Activated CD4-positive, alpha-beta T cell treated with anti-CD3 and anti-CD28 coated beads, Interleukin-2, amount 50 U/mL, for 4 hours (primary cell): Measurements from ENCODE around the gene MOB3A.

Experiments used
- DNase-seq, 2 experiments: peaks; one replicate each; pipeline ENCODE4 v3.0.0-alpha.2; 2020

The MOB3A gene

GRCh38 chr19:2055931-2056836 lies 39.9 kb downstream of the MOB3A start:
- no peak for DNase-seq

DNA sequence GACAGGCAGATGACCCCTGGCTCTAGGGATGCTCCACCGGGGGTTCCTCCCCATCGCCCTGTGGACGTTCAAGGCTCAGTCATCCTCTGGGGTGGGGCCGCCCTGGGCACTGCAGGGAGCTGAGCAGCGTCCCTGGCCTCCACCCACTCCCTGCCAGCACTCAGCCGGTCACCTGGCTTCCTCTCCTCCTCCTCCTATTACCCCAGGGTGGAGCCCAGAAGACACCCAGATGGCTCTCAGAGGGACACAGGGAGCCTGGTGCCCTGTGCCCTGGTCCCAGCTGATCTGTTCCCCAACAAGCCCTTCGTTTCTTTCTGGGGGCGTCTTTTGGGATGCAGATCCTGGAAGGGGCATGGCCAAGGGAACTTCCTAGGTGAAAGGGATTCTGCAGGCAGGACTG lies 41.4 kb downstream of the MOB3A start:
- no peak for DNase-seq

DNA sequence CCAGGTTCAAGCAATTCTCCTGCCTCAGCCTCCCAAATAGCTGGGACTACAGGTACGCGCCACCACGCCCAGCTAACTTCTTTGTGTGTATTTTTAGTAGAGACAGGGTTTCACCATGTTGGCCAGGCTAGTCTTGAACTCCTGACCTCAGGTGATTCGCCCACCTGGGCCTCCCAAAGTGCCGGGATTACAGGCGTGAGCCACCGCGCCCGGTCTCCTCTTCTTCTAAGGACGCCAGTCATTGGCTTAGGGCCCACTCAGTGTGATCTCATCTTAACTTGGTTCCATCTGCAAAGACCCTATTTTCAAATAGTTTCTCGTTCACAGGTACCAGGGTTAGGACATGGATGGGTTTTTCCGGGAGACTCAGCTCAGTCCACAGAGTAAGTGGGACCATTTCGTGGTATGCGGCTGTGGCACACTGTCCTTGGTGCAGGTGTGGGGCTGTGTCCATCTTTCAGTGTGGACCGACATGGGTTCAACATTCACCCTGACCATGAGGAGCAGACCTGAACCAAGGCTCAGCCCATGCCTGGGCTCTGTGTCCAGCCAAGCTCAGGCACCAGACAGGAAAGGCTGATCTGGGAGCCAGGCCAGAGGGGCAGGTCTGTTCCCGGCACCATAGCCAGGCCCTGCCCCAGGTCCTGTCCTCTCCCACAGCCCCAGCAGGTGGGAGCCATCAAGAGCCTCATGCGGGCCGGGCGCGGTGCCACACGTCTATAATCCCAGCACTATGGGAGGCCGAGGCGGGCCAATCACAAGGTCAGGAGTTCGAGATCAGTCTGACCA lies 42.3 kb downstream of the MOB3A start:
- DNase-seq, result no peak

DNA sequence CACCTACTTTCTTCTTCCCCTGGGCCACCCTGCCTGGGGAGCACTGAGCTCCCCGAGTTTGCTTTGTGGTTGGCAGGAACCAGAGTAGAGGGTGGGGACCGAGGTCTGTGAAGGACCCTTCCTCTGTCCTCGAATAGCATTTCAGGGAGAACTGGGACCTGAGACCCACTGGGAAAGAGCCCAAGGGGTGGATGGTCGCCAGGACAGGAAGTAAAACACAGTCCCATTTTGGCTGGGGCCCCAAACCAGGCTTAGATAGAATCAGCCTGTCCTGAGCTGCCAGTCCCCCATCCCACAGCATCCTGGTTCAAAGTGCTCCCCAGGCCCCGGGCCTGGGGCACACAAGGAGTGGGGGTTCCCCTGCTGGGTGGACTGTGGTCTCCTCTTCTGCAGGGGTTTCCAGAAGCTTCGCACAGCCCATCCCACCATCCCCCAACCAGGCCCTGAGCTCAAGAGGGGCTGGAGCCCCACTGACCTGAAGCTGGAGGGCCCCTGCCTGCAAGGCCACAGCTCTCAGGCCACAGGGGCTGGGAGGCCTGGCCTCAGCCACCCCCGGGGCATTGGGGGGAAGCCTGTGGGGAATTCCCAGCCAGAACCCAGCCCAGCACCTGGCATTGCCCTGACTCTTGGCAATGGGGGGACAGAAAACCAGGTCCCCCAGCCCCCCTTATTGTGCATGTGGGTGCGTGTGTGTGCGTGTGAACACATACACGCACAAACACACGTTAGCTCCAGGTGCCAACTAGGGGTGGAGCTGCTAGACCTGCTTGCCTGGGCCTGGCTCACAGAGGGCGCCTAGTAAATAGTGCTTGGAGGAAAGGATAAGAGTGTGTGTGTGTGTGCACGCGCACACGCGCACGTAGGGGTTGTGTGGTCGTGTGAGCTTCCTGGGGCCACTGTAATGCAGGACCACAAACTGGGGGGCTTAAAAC lies 44.1 kb downstream of the MOB3A start:
- DNase-seq, result peak in 1 of 2 experiments; percentile 31

DNA sequence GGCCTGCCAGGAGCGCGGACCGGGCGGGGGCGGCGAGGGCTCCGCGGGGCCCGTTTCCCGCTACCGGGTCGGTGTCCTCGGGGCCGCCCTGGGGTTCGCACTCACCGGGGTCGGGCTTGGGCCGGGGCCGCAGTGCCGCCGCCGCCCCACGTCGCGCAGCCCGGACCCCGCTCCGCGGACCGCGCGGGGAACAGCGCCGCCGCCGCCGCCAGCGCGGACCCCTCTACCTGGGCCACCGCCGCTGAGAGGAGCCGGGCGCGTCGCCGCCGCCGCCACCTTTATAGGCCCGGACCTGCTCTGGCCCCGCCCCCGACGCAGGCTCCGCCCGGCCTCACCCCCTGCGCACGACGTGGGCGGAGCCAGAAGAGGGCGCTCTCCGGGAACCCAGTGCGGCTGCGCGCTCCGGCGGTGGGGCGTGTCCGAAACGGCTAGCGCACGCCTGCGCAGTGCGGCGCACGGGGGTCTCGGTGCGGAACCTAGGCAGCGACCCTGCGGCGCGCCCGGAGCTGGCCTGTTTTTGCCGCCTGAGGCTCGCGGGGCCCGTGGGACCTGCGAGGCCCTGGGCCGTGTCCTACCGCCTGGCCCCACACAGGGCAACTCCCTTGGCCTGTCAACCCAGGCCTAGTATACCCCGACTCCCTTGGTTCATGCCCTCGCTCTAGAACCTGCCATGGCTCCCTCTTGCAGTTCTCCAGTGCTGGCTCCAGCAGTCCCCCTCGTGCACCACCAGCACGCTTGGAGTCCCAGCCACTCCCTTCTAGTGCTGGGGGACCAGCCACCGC lies 44.9 kb downstream of the MOB3A start, which contains the start of gene MKNK2:
MKNK2 (minus strand) TSS at position 254 of the 782 bp plus-strand sequence. CDS start 393 bp downstream, outside the sequence.
- peak; percentile 91 to 92 for DNase-seq

GRCh38 chr19:2050349-2050990 lies 45.7 kb downstream of the MOB3A start:
- no peak for DNase-seq

- peak; percentile 37 for DNase-seq
These were observed 46.3 kb downstream of the MOB3A start for GRCh38 chr19:2049741-2050348.

- no peak for DNase-seq
These were observed 47.0 kb downstream of the MOB3A start for GRCh38 chr19:2048959-2049740.

GRCh38 chr19:2048104-2048958 lies 47.8 kb downstream of the MOB3A start:
- DNase-seq, result no peak

DNA sequence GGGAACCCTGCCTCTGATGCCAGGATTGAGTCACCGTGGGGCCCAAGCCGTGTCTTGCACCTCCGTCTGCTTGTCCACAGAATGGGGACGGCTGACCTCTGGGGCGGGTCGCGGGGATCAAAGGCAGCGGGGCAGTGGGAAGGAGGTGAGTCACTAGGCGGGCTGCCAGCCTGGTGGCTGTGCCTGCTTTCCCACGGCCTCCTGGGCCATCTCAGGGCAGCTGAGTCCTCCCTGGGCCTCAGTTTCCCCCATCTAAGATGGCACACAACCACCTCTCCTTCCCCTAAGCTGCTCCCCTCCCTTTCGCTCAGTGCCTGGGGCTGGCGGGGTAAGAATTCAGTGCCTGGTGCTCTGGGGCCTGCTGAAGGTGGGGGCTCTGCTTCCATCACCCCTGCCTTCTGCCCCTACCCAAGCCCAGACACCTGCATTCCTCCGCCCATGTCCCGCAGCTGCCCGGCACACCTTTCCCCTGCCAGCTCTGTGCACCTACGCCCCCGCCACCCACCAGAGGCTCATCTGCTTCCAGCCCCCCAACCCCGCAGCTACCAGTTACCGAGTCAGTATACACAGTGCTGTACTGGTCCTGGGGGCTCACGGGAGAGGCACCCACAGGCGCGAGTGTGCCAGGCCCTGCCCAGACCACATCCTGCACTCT lies 48.5 kb downstream of the MOB3A start:
- no peak for DNase-seq

DNA sequence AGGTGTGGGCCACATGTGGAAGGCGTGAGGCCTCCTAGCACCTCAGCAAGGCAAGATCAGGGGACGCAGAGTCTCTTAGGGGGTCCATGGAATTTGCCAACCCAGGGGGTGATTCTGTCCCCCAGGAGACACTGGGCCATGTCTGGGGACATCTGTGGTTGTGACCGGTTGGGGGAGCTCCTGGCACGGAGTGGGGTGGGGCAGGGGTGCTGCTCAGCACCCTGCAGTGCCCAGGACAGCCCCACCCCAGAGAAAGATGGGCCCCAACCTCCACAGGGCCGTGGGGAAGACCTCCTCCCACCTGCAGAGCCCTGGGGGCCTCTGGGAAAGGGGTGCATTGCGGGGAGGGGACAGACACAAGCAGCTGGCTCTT lies 49.1 kb downstream of the MOB3A start:
- no peak for DNase-seq

DNA sequence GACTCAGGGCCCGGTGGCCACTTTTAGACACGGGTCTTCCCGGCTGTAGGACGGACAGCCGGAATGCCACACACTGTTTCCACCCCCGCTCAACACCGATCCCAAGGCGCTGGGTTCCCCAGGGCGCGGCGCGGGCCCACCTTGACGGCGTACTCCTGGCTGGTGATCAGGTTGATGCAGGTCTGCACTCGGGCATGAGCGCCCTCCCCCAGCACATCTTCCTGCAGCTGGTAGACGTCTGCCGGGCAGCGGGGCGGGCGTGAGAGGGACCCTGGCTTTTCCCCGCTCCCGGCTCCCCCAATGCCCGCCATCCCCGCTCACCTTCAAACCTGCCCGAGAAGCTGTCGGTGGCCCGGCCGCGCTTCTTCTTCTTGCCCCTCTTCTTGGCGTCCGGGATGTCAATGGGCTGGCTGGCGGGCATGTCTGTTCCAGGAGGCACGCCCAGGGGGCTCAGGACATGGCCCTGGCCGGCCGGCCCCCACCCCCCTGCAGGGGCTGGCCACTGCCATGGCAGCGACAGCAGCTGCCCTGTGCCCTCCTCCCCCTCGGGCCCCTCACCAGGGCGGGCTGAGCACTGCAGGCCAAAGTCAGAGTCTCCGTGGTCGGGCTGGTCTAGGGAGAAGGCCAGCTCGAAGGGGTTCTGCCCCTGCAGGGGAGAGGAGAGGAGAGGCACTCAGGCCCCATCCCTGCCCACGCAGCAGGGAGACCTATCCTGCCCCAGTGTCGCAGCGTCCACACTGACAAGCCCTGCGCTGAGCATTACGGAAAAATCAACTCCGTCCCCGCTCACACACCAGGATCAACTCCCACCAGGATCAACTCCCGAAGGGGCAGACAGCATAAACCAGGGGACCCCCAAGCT lies 49.8 kb downstream of the MOB3A start:
- no peak for DNase-seq

GRCh38 chr19:2045501-2046045 lies 50.6 kb downstream of the MOB3A start:
- no peak for DNase-seq

GRCh38 chr19:2044709-2045500 lies 51.2 kb downstream of the MOB3A start:
- DNase-seq, result no peak

DNA sequence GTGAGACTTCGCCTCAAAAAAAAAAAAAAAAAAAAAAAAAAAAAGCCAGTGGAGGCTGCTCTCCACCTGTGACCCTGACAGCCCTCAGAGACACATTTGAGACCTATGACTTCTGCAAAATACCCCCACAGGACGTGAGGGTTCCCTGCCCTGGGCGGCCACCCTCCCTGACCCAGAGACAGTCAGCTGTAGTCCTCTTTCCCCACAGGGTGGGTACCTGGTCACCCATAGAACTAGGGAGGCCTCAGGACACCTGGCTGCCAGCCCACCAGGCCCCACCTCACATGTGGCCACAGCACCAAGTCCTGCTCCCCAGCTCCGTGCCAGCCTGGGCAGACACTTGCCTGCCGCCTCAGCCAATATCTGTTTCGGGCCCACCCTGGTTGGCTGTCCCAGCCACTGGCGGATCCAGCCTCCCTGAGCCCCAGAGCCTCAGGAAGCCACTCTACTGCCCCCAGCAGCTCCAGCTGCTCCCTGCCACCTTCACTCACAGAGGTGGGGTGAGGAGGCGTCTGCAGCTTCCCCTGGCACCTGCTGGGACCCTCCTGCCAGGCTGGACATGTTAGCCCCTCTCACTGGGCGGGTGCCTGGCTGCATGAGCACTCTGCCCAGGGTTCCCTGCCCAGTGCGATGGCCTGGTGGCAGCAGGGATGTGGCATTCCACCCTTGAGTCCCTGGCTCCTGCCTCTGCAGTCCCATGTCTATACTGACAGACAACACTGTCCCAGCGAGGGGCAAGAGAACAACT lies 52.0 kb downstream of the MOB3A start:
- DNase-seq, result no peak

DNA sequence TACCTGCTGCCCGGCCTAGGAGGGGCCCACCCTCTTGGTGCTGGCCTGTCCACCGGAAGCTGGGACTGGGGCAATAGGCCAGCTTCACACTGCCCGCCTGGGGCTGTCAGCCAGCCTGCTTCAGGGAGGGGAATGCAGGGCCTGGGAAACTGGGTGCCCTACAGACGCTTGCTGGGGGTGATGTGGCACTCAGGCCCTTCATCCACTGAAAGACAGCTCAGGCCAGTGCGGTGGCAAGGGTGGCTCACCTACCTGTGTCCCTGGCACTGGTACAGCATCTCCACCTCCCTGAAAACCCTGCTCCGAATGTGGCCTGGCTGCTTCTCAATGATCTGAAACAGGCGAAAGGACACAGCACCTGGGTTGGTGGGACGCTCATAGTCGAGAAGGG lies 52.9 kb downstream of the MOB3A start:
- DNase-seq, result no peak
